Measurements from ENCODE around the gene PARP11.

DNA sequence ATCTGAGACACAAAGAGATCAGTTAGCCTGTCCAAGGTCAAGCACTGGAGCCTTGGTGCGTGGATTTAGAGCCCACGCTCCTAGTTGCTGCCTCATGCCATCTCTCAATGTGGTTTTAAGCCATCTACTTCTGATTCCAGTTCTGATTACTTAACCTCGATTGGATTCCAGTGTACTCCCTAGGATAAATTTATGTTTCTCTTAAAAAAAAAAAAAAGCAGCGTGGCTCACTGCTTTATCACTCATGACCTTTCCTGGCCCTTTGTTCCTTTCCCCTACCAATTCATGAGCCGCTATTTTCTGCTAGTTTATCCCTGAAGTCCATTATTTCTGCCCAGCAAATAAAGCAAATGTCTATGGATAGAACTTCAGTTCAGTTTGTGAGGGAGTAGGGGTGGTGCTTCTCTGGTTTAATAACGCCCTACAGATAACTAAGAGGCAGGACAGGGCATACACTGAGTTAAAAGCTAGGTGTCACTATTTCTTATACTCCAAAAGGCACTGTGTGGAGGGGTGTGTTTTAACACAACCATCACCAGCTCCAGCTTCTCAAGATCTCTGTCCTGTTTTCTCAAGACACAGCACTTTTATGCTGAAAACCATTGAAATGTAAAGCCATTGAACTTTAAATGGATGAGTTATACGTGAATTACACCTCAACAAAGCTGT, 9.8 kb upstream of the PARP11 start:
- TF ChIP-seq, protein P1, sequence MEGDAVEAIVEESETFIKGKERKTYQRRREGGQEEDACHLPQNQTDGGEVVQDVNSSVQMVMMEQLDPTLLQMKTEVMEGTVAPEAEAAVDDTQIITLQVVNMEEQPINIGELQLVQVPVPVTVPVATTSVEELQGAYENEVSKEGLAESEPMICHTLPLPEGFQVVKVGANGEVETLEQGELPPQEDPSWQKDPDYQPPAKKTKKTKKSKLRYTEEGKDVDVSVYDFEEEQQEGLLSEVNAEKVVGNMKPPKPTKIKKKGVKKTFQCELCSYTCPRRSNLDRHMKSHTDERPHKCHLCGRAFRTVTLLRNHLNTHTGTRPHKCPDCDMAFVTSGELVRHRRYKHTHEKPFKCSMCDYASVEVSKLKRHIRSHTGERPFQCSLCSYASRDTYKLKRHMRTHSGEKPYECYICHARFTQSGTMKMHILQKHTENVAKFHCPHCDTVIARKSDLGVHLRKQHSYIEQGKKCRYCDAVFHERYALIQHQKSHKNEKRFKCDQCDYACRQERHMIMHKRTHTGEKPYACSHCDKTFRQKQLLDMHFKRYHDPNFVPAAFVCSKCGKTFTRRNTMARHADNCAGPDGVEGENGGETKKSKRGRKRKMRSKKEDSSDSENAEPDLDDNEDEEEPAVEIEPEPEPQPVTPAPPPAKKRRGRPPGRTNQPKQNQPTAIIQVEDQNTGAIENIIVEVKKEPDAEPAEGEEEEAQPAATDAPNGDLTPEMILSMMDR (conservative IDR thresholded peaks at IDR 0.05 in 1 of 2, IDR thresholded peaks at IDR 0.05 in 1 of 2; ENCODE audit: extremely low read depth in 1 of 2, insufficient read depth in 1 of 2, low read depth in 1 of 2, low read length in 2 of 2) = peak; percentile 14 to 49
- no peak for TF ChIP-seq EZH2 (IDR thresholded peaks at IDR 0.05; ENCODE audit: borderline replicate concordance, low read length)

Data from mammary epithelial cell (primary cell).